GM23338 (cell line): ENCODE data around the gene SELENOM.

Experiments
- CREB1 ChIP-seq: fragments of 250-450 bp; sonication (Bioruptor Pico); IDR thresholded peaks from 2 replicates; pipeline ENCODE4 v1.5.0; 2020; ENCODE audit warnings: low read depth, mild to moderate bottlenecking, moderate library complexity
- EZH2 ChIP-seq: fragments of 200-600 bp; sonication (generic); IDR thresholded peaks from one replicate; pipeline ENCODE4 v1.8.0; 2017; ENCODE audit warnings: antibody characterized with exemption, mild to moderate bottlenecking, low read depth; ENCODE audit not compliant: unreplicated experiment
- EZH2phosphoT487 ChIP-seq: fragments of 200-600 bp; sonication (generic); IDR thresholded peaks from one replicate; pipeline ENCODE4 v1.8.1; 2018; ENCODE audit warnings: antibody characterized with exemption; ENCODE audit not compliant: unreplicated experiment
- JUNB ChIP-seq: IDR thresholded peaks from one replicate; pipeline ENCODE4 v1.6.1; 2016; ENCODE audit warnings: antibody characterized with exemption; ENCODE audit not compliant: unreplicated experiment
- NANOG ChIP-seq: IDR thresholded peaks from 2 replicates; pipeline ENCODE4 v1.6.1; 2016; ENCODE audit warnings: antibody characterized with exemption, borderline replicate concordance
- POLR2AphosphoS5 ChIP-seq: IDR thresholded peaks from 2 replicates; pipeline ENCODE4 v1.6.1; 2016; ENCODE audit warnings: antibody characterized with exemption, low read depth
- REST ChIP-seq: IDR thresholded peaks from one replicate; pipeline ENCODE4 v1.6.1; 2018; ENCODE audit warnings: antibody characterized with exemption; ENCODE audit not compliant: unreplicated experiment
- STAT1 ChIP-seq: IDR thresholded peaks from one replicate; pipeline ENCODE4 v1.6.1; 2016; ENCODE audit warnings: antibody characterized with exemption; ENCODE audit not compliant: unreplicated experiment
- TF ChIP-seq, protein P1 (sequence below), 2 experiments: fragments of 200-600 bp in 1 of 2; sonication (generic) in 1 of 2; conservative IDR thresholded peaks; 2 replicates each; pipeline versions ENCODE4 v1.5.1 to v1.6.1; 2016 to 2017; ENCODE audit warnings: antibody characterized with exemption in 2 of 2, low read depth in 2 of 2, mild to moderate bottlenecking in 2 of 2, moderate library complexity in 1 of 2

- TF ChIP-seq POLR2AphosphoS5, result no peak
- TF ChIP-seq, protein P1, sequence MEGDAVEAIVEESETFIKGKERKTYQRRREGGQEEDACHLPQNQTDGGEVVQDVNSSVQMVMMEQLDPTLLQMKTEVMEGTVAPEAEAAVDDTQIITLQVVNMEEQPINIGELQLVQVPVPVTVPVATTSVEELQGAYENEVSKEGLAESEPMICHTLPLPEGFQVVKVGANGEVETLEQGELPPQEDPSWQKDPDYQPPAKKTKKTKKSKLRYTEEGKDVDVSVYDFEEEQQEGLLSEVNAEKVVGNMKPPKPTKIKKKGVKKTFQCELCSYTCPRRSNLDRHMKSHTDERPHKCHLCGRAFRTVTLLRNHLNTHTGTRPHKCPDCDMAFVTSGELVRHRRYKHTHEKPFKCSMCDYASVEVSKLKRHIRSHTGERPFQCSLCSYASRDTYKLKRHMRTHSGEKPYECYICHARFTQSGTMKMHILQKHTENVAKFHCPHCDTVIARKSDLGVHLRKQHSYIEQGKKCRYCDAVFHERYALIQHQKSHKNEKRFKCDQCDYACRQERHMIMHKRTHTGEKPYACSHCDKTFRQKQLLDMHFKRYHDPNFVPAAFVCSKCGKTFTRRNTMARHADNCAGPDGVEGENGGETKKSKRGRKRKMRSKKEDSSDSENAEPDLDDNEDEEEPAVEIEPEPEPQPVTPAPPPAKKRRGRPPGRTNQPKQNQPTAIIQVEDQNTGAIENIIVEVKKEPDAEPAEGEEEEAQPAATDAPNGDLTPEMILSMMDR (conservative IDR thresholded peaks at IDR 0.05; ENCODE audit: low read depth in 2 of 2), result no peak
- no peak for TF ChIP-seq NANOG
- no peak for TF ChIP-seq STAT1
- TF ChIP-seq REST, result no peak
- no peak for TF ChIP-seq EZH2
- no peak for TF ChIP-seq EZH2phosphoT487
- TF ChIP-seq JUNB, result no peak
- TF ChIP-seq CREB1 (CRISPR knock-in tag), result no peak
Measured at GRCh38 chr22:31068970-31069369, 38.4 kb downstream of the SELENOM start.
